DOHH2 (cell line): ENCODE measurements around the gene EEF1E1.

Experiments used
- H3F3A ChIP-seq: fragments of 200-600 bp; sonication (generic), shearing (Covaris generic); 2 replicates; pipeline ENCODE4 v1.6.0; 2016; ENCODE audit warnings: antibody characterized with exemption, mild to moderate bottlenecking; ENCODE audit not compliant: control insufficient read depth, insufficient read depth
- H3K27ac ChIP-seq: fragments of 200-600 bp; sonication (generic); 2 replicates; pipeline ENCODE4 v1.5.1; 2014; ENCODE audit warnings: low read depth, mild to moderate bottlenecking, low read length, moderate library complexity
- H3K27me3 ChIP-seq: fragments of 200-600 bp; sonication (generic); 2 replicates; pipeline ENCODE4 v1.6.1; 2014; ENCODE audit warnings: mild to moderate bottlenecking, low read length, mixed read lengths; ENCODE audit not compliant: control insufficient read depth
- H3K36me3 ChIP-seq: fragments of 200-600 bp; sonication (generic); 2 replicates; pipeline ENCODE4 v1.6.1; 2014; ENCODE audit warnings: mild to moderate bottlenecking, low read length, moderate library complexity, mixed read lengths; ENCODE audit not compliant: control insufficient read depth
- H3K4me1 ChIP-seq: fragments of 200-600 bp; sonication (generic); 2 replicates; pipeline ENCODE4 v1.6.1; 2014; ENCODE audit warnings: mild to moderate bottlenecking, low read length, mixed read lengths; ENCODE audit not compliant: control insufficient read depth
- H3K4me2 ChIP-seq: fragments of 200-600 bp; sonication (generic); 2 replicates; pipeline ENCODE4 v1.6.0; 2014; ENCODE audit warnings: mild to moderate bottlenecking, low read length, moderate library complexity
- H3K4me3 ChIP-seq: fragments of 200-600 bp; sonication (generic); 2 replicates; pipeline ENCODE4 v1.5.1; 2014; ENCODE audit warnings: mild to moderate bottlenecking, low read length, mixed read lengths
- H3K79me2 ChIP-seq: fragments of 200-600 bp; sonication (generic); 2 replicates; pipeline ENCODE4 v1.6.1; 2014; ENCODE audit warnings: mild to moderate bottlenecking, low read length, mixed read lengths; ENCODE audit not compliant: control insufficient read depth
- H3K9me2 ChIP-seq: fragments of 200-600 bp; sonication (generic); replicated peaks from 2 replicates; pipeline ENCODE4 v1.6.1; 2014; ENCODE audit warnings: mild to moderate bottlenecking, low read length, mixed read lengths; ENCODE audit not compliant: control insufficient read depth
- H3K9me3 ChIP-seq: fragments of 200-600 bp; sonication (generic); 2 replicates; pipeline ENCODE4 v1.6.1; 2014; ENCODE audit warnings: antibody characterized with exemption, low read length, mixed read lengths; ENCODE audit not compliant: control insufficient read depth, insufficient read depth
- H4K20me1 ChIP-seq: fragments of 200-600 bp; sonication (generic); 2 replicates; pipeline ENCODE4 v1.6.0; 2014; ENCODE audit warnings: low read depth, mild to moderate bottlenecking, antibody characterized with exemption, low read length, moderate library complexity; ENCODE audit not compliant: control insufficient read depth, insufficient read depth
- EZH2phosphoT487 ChIP-seq: fragments of 200-600 bp; sonication (generic); IDR thresholded peaks from 2 replicates; pipeline ENCODE4 v1.6.1; 2017; ENCODE audit warnings: borderline replicate concordance, mild to moderate bottlenecking, antibody characterized with exemption, low read length, moderate library complexity, mixed read lengths
- TF ChIP-seq, protein P1 (sequence below): fragments of 200-600 bp; sonication (generic); IDR thresholded peaks from one replicate; pipeline ENCODE4 v1.5.1; 2014; ENCODE audit warnings: antibody characterized with exemption, mild to moderate bottlenecking, low read depth, low read length; ENCODE audit not compliant: poor library complexity, severe bottlenecking

Gene EEF1E1

DNA sequence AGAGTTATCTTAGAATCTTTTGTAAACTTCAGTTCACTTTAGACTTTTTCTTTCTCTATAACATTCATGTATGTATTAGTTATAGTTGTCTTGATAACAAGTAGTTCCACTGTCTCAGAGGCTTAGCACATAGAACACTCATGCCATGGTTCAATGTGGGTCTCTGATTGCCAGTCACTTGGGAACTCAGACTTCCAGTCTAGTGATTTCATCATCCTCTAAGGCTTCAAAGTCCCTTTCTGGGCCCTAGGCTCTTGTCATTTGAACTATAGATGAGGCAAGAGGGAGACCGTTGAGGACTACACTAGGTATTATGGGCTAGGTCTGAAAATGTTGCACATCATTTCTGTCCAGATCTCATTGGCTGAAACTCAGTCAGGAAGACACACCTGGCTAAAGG, 8.4 kb upstream of the EEF1E1 start:
- no peaks in the 10 kb centered on the region for H3K9me2 ChIP-seq
- H3K27ac ChIP-seq: no peak overlapping the region
- H4K20me1 ChIP-seq: no peaks in the 10 kb centered on the region
- H3K27me3 ChIP-seq: peaks cover 16% of the 10 kb centered on the region
- H3K9me3 ChIP-seq: no peaks in the 10 kb centered on the region
- no peak overlapping the region for H3K4me2 ChIP-seq
- H3F3A ChIP-seq: no peaks in the 10 kb centered on the region
- H3K79me2 ChIP-seq: no peaks in the 10 kb centered on the region
- no peaks in the 10 kb centered on the region for H3K36me3 ChIP-seq
- H3K4me3 ChIP-seq: no peak overlapping the region
- H3K4me1 ChIP-seq: no peaks in the 10 kb centered on the region
- no peak for TF ChIP-seq EZH2phosphoT487
- TF ChIP-seq, protein P1, sequence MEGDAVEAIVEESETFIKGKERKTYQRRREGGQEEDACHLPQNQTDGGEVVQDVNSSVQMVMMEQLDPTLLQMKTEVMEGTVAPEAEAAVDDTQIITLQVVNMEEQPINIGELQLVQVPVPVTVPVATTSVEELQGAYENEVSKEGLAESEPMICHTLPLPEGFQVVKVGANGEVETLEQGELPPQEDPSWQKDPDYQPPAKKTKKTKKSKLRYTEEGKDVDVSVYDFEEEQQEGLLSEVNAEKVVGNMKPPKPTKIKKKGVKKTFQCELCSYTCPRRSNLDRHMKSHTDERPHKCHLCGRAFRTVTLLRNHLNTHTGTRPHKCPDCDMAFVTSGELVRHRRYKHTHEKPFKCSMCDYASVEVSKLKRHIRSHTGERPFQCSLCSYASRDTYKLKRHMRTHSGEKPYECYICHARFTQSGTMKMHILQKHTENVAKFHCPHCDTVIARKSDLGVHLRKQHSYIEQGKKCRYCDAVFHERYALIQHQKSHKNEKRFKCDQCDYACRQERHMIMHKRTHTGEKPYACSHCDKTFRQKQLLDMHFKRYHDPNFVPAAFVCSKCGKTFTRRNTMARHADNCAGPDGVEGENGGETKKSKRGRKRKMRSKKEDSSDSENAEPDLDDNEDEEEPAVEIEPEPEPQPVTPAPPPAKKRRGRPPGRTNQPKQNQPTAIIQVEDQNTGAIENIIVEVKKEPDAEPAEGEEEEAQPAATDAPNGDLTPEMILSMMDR: no peak

DNA sequence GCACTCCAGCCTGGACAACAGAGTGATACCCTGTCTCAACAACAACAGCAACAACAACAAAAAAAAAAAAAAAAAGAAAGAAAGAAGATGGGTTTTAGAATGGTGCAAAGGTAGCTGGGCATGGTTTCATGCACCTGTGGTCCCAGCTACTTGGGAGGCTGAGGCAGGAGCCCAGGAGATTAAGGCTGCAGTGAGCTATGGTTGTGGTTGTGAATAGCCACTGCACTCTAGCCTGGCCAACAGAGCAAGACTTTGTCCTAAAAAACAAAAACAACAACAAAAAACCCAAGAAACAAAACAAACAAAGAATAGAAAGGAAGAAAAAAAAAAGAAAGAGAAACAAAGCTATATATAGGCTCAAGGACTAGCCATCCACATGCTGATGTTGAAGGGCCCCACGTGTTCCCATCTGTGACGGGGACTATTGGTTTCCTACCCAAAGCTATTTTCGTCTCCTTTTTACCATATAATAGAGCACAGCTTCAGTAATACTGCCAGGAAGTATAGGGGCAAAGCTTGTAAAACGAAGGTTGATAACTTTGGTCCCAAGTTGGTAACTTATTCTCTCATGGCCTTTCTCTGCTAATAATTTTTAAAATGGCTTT, 7.9 kb upstream of the EEF1E1 start:
- H3K9me3 ChIP-seq: no peaks in the 10 kb centered on the region
- H3K27me3 ChIP-seq: peaks cover 16% of the 10 kb centered on the region
- H3K4me2 ChIP-seq: no peak overlapping the region
- H3K4me1 ChIP-seq: no peaks in the 10 kb centered on the region
- H4K20me1 ChIP-seq: no peaks in the 10 kb centered on the region
- H3K79me2 ChIP-seq: no peaks in the 10 kb centered on the region
- no peak overlapping the region for H3K4me3 ChIP-seq
- H3K36me3 ChIP-seq: no peaks in the 10 kb centered on the region
- H3F3A ChIP-seq: no peaks in the 10 kb centered on the region
- H3K27ac ChIP-seq: no peak overlapping the region
- no peaks in the 10 kb centered on the region for H3K9me2 ChIP-seq
- TF ChIP-seq, protein P1: no peak
- no peak for TF ChIP-seq EZH2phosphoT487

DNA sequence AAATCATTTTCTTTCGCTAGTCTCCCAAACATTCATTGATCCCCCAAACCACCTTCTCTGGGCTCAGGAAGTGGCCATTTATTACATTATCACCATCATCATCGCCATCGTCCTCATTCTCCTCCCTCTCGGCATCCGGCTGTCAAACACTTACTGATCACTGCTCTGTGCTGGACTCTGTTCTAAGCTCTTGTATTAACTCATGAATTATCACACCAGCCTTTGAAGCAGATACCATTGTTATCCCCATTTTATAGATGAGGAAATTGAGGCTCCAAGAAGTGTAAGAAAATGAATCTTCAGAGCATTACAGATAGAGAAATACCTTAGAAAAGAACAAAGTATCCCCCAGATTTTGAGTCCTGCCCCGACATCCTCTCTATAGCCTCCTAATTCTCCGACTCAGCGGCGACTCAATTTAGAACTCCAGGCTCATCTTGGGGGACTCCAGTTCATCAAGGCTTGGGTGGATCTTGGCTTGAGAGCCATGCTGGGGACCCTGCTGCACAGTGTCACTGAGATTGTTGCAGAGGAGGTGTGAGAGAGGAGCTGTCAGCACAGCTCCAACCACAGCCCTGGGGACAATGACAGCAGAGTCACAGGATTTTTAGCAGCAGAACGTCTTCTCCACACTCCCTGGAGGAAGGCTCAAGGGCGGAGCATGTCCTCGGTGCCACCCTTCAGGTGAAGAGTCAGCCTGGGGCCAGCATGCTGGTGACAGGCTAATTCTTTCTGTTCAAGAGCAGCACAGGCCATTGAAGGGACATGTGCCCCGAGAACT, 6.6 kb upstream of the EEF1E1 start:
- Histone ChIP-seq H3F3A (no peaks in the 10 kb centered on the region), H3K4me3 (no peak overlapping the region), H3K4me2 (no peak overlapping the region), H3K27me3 (peaks cover 16% of the 10 kb centered on the region), H4K20me1 (no peaks in the 10 kb centered on the region), H3K27ac (no peak overlapping the region), H3K36me3 (no peaks in the 10 kb centered on the region), H3K9me3 (no peaks in the 10 kb centered on the region), H3K79me2 (no peaks in the 10 kb centered on the region), H3K4me1 (no peaks in the 10 kb centered on the region), H3K9me2 (no peaks in the 10 kb centered on the region)
- TF ChIP-seq EZH2phosphoT487: no peak
- TF ChIP-seq, protein P1: no peak
